HCT116 (cell line): ENCODE results near the gene LCLAT1. TPM values are rescaled to one million over a fixed set of nuclear protein-coding genes. Genes with fewer than 3 reads are reported as not detected.

Experiments
- ATAC-seq: fragments of 200-7000 bp; cut with Tn5 transposase; 2 replicates; pipeline ENCODE4 v1.9.1; 2020; ENCODE audit warnings: mild to moderate bottlenecking, moderate library complexity
- BruUV-seq: library from RNA; stranded (reverse); fragments of 400-500 nt; replicated peaks from 2 replicates; lab custom pipeline; 2021; lab: Mats Ljungman, UMichigan
- CTCF ChIA-PET: fragments of 300-600 bp; sonication (Branson Sonifier 250); formaldehyde crosslinking; loops from one replicate; lab custom pipeline; 2021; ENCODE audit warnings: antibody characterized with exemption; lab: Charles Lee
- POLR2A ChIA-PET: fragments of 300-600, 350-600 bp; sonication (Branson Sonifier 250); formaldehyde crosslinking; loops from one replicate; lab custom pipeline; 2021; ENCODE audit warnings: antibody characterized with exemption; lab: Charles Lee
- RAD21 ChIA-PET, 2 experiments: fragments of 300-600 bp; sonication (Branson Sonifier 250); formaldehyde crosslinking; loops; one replicate each; lab custom pipeline; 2023; ENCODE audit warnings: low total read pairs in 2 of 2; ENCODE audit not compliant: uncharacterized antibody in 2 of 2, unreplicated experiment in 2 of 2, low non-redundant PET in 1 of 2; lab: Charles Lee
- DNase-seq: peaks from one replicate; pipeline ENCODE4 v3.0.0-alpha.2; 2010; ENCODE audit warnings: low read depth, low spot score
- H2AFZ ChIP-seq: fragments of 200-600 bp; shearing (Covaris generic), sonication (generic); 2 replicates; pipeline ENCODE4 v1.6.1; 2017; ENCODE audit warnings: low read depth, mixed run types, mixed read lengths, antibody characterized with exemption, low read length; ENCODE audit not compliant: poor library complexity, severe bottlenecking
- H3K27ac ChIP-seq: 2 replicates; pipeline ENCODE4 v1.5.1; 2012; ENCODE audit warnings: low read depth, low read length
- H3K27me3 ChIP-seq: fragments of 200-600 bp; sonication (generic); 2 replicates; pipeline ENCODE4 v1.6.1; 2016; ENCODE audit warnings: mixed run types, low read length, mixed read lengths; ENCODE audit not compliant: insufficient read depth
- H3K36me3 ChIP-seq, 2 experiments: fragments of 200-500 bp in 1 of 2; fragments of 200-600 bp in 1 of 2; sonication (Bioruptor generic) in 1 of 2; sonication (generic) in 1 of 2; 2 replicates each; pipeline versions ENCODE4 v1.5.1 to v1.6.1; 2014 to 2016; ENCODE audit warnings: low read length in 2 of 2, inconsistent platforms in 1 of 2, mixed read lengths in 1 of 2, mixed run types in 1 of 2; ENCODE audit not compliant: insufficient read depth in 2 of 2, control insufficient read depth in 1 of 2
- H3K4me1 ChIP-seq, 2 experiments: fragments of 200-600 bp in 1 of 2; sonication (generic) in 1 of 2; 2 replicates each; pipeline versions ENCODE4 v1.5.1 to v1.6.1; 2012 to 2017; ENCODE audit warnings: low read length in 2 of 2, inconsistent platforms in 1 of 2, mild to moderate bottlenecking in 1 of 2, mixed read lengths in 1 of 2, mixed run types in 1 of 2, moderate library complexity in 1 of 2; ENCODE audit not compliant: insufficient read depth in 2 of 2, control insufficient read depth in 1 of 2
- H3K4me2 ChIP-seq: fragments of 200-600 bp; sonication (generic); 2 replicates; pipeline ENCODE4 v1.6.1; 2017; ENCODE audit warnings: mixed run types, low read length, mixed read lengths
- H3K4me3 ChIP-seq, 2 experiments: fragments of 200-600 bp in 1 of 2; sonication (generic) in 1 of 2; replicated peaks in 1 of 2; 2 replicates each; pipeline ENCODE4 v1.5.1; 2011 to 2016; ENCODE audit warnings: low read length in 2 of 2, control low read depth in 1 of 2, low read depth in 1 of 2, mild to moderate bottlenecking in 1 of 2, mixed read lengths in 1 of 2, mixed run types in 1 of 2
- H3K79me2 ChIP-seq: fragments of 200-600 bp; sonication (generic); 2 replicates; pipeline ENCODE4 v1.6.1; 2017; ENCODE audit warnings: mild to moderate bottlenecking, mixed run types, low read length, moderate library complexity, mixed read lengths; ENCODE audit not compliant: insufficient read depth
- H3K9ac ChIP-seq: fragments of 200-600 bp; sonication (generic); 2 replicates; pipeline ENCODE4 v1.6.1; 2016; ENCODE audit warnings: low read length, mixed read lengths
- H3K9me2 ChIP-seq: fragments of 200-600 bp; sonication (generic), shearing (Covaris generic); 2 replicates; pipeline ENCODE4 v1.6.1; 2017; ENCODE audit warnings: mixed run types, mild to moderate bottlenecking, moderate library complexity; ENCODE audit not compliant: insufficient read depth
- H3K9me3 ChIP-seq, 2 experiments: fragments of 200-500 bp in 1 of 2; fragments of 200-600 bp in 1 of 2; sonication (Bioruptor generic) in 1 of 2; sonication (generic) in 1 of 2; 2 replicates each; pipeline ENCODE4 v1.6.1; 2014 to 2017; ENCODE audit warnings: low read length in 2 of 2, mixed read lengths in 2 of 2, inconsistent platforms in 1 of 2, low read depth in 1 of 2, mild to moderate bottlenecking in 1 of 2, mixed run types in 1 of 2, moderate library complexity in 1 of 2; ENCODE audit not compliant: control insufficient read depth in 1 of 2, insufficient read depth in 1 of 2
- H4K20me1 ChIP-seq: fragments of 200-600 bp; sonication (generic), shearing (Covaris generic); 2 replicates; pipeline ENCODE4 v1.6.1; 2017; ENCODE audit warnings: mixed run types, mild to moderate bottlenecking, moderate library complexity; ENCODE audit not compliant: insufficient read depth
- CEBPB ChIP-seq: IDR thresholded peaks from 2 replicates; pipeline ENCODE4 v1.6.1; 2012; ENCODE audit warnings: low read depth
- EZH2 ChIP-seq: fragments of 200-600 bp; sonication (generic); IDR thresholded peaks from 2 replicates; pipeline ENCODE4 v1.6.1; 2017; ENCODE audit warnings: antibody characterized with exemption, mixed run types
- EZH2phosphoT487 ChIP-seq: fragments of 200-600 bp; IDR thresholded peaks from 2 replicates; pipeline ENCODE4 v1.6.1; 2018; ENCODE audit warnings: antibody characterized with exemption, borderline replicate concordance
- FOSL1 ChIP-seq: IDR thresholded peaks from 2 replicates; pipeline ENCODE4 v1.6.1; 2012; ENCODE audit warnings: low read depth
- RAD21 ChIP-seq: IDR thresholded peaks from 2 replicates; pipeline ENCODE4 v1.6.1; 2012; ENCODE audit warnings: low read depth, mild to moderate bottlenecking
- SIN3A ChIP-seq: IDR thresholded peaks from 2 replicates; pipeline ENCODE4 v1.6.1; 2012; ENCODE audit warnings: low read depth
- SRF ChIP-seq: IDR thresholded peaks from 2 replicates; pipeline ENCODE4 v1.6.1; 2012; ENCODE audit warnings: low read depth
- YY1 ChIP-seq: IDR thresholded peaks from 2 replicates; pipeline ENCODE4 v1.6.1; 2011; ENCODE audit warnings: low read length, low read depth, moderate library complexity, mild to moderate bottlenecking; ENCODE audit not compliant: insufficient replicate concordance; ENCODE audit errors: extremely low read depth
- intact Hi-C: fragments of 100-400 bp; cut with micrococcal nuclease; formaldehyde crosslinking; loops from 2 replicates; pipeline ENCODE4 v1.10.0; 2022
- total RNA-seq: library from RNA; stranded (reverse); gene quantifications from one replicate; pipeline ENCODE4 v1.2.1, GENCODE V29; 2021; ENCODE audit not compliant: unreplicated experiment
- TF ChIP-seq, protein P1 (sequence below): IDR thresholded peaks from 2 replicates; pipeline ENCODE4 v1.6.1; 2012
- TF ChIP-seq, protein P2 (sequence below): IDR thresholded peaks from 2 replicates; pipeline ENCODE4 v1.6.1; 2012
- TF ChIP-seq, protein P3 (sequence below): IDR thresholded peaks from 2 replicates; pipeline ENCODE4 v1.6.1; 2011; ENCODE audit warnings: mild to moderate bottlenecking, low read length, moderate library complexity; ENCODE audit not compliant: insufficient replicate concordance; ENCODE audit errors: extremely low read depth

LCLAT1 gene
- total RNA-seq, 1 experiment from 2014 or later, result 36.2 TPM

DNA sequence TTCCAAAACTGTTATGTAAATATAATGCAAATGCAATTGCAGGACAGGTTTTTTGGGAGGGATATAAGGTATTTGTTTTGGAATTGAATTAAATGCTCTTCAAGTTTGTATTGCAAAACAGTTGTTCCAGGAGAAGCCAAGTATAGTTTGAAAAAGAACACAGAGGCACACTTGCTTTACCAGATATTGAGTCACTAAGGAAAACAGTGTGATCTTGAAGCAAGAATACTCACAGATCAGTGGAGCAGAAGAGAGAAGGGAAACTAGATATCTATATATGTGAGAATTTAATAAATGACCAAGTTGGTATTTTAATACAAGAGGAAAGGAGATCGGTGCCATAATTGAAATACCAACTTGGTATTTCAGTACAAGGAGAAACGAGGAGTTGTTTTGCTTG is 181.3 kb downstream of the LCLAT1 start:
- Histone ChIP-seq H3K9ac (no peak overlapping the region), H3K36me3 (no peaks in the 10 kb centered on the region), H4K20me1 (no peaks in the 10 kb centered on the region), H3K27ac (no peak overlapping the region), H3K27me3 (no peaks in the 10 kb centered on the region), H2AFZ (no peak overlapping the region), H3K9me3 (no peaks in the 10 kb centered on the region), H3K4me1 (no peaks in the 10 kb centered on the region), H3K4me2 (no peak overlapping the region), H3K9me2 (no peaks in the 10 kb centered on the region)
- intact Hi-C loops, result no loop called here
- ATAC-seq, result no peak
- BruUV-seq, result no TSS peak
- DNase-seq, result no peak
- RAD21 ChIA-PET, result no interaction called here
- TF ChIP-seq EZH2 (no peak), SRF (no peak), EZH2phosphoT487 (no peak), CEBPB (no peak), YY1 (no peak), SIN3A (no peak), RAD21 (no peak), FOSL1 (no peak)
- TF ChIP-seq, protein P1, sequence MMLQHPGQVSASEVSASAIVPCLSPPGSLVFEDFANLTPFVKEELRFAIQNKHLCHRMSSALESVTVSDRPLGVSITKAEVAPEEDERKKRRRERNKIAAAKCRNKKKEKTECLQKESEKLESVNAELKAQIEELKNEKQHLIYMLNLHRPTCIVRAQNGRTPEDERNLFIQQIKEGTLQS, result no peak
- TF ChIP-seq, protein P2, sequence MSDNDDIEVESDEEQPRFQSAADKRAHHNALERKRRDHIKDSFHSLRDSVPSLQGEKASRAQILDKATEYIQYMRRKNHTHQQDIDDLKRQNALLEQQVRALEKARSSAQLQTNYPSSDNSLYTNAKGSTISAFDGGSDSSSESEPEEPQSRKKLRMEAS, result no peak
- TF ChIP-seq, protein P3, sequence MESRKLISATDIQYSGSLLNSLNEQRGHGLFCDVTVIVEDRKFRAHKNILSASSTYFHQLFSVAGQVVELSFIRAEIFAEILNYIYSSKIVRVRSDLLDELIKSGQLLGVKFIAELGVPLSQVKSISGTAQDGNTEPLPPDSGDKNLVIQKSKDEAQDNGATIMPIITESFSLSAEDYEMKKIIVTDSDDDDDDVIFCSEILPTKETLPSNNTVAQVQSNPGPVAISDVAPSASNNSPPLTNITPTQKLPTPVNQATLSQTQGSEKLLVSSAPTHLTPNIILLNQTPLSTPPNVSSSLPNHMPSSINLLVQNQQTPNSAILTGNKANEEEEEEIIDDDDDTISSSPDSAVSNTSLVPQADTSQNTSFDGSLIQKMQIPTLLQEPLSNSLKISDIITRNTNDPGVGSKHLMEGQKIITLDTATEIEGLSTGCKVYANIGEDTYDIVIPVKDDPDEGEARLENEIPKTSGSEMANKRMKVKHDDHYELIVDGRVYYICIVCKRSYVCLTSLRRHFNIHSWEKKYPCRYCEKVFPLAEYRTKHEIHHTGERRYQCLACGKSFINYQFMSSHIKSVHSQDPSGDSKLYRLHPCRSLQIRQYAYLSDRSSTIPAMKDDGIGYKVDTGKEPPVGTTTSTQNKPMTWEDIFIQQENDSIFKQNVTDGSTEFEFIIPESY, result no peak
- TF ChIP-seq, all 23 proteins: peak for 0
- Histone ChIP-seq H3K79me2 (no peaks in the 10 kb centered on the region), H3K4me3 (no peak overlapping the region)
- CTCF ChIA-PET, result no interaction called here
- POLR2A ChIA-PET, result no interaction called here
